Peyer's patch (tissue), 4 donors: ENCODE measurements around the gene HOXD12. TPM values are rescaled to one million over a fixed set of nuclear protein-coding genes. Genes with fewer than 3 reads are reported as not detected.

Experiments used
- DNase-seq, 3 donors: peaks; one replicate each; pipeline ENCODE4 v3.0.0-alpha.2; 2017 to 2019
- H3K27ac ChIP-seq, 4 donors: fragments of 200-600 bp; sonication (generic); one replicate each; pipeline ENCODE4 v1.5.1; 2016 to 2019
- H3K27me3 ChIP-seq, 2 donors: fragments of 200-600 bp; sonication (generic); one replicate each; pipeline ENCODE4 v1.5.1; 2019
- H3K36me3 ChIP-seq, 3 donors: fragments of 200-600 bp; sonication (generic); one replicate each; pipeline ENCODE4 v1.5.1; 2016 to 2019
- H3K4me1 ChIP-seq, 4 donors: fragments of 200-600 bp; sonication (generic); one replicate each; pipeline ENCODE4 v1.5.1; 2016 to 2019
- H3K4me3 ChIP-seq, 4 donors: fragments of 200-600 bp; sonication (generic); 1 replicate in 3 of 4; 2 replicates in 1 of 4; pipeline ENCODE4 v1.5.1; 2016 to 2019; ENCODE audit warnings: mild to moderate bottlenecking in 1 of 4
- H3K9me3 ChIP-seq, 4 donors: fragments of 200-600 bp; sonication (generic); one replicate each; pipeline ENCODE4 v1.5.1; 2016 to 2019; ENCODE audit warnings: mild to moderate bottlenecking in 1 of 4
- CTCF ChIP-seq, 6 experiments: fragments of 450-650 bp in 4 of 6; fragments of 200-600 bp in 2 of 6; sonication (generic) in 1 of 6; IDR thresholded peaks; one replicate each; pipeline ENCODE4 v1.5.1; 2017 to 2019; ENCODE audit warnings: antibody characterized with exemption in 6 of 6, mild to moderate bottlenecking in 3 of 6, moderate library complexity in 1 of 6
- POLR2A ChIP-seq, 2 donors: fragments of 450-650 bp; IDR thresholded peaks; one replicate each; pipeline ENCODE4 v1.5.1; 2017; ENCODE audit warnings: antibody characterized with exemption in 2 of 2, mild to moderate bottlenecking in 2 of 2, moderate library complexity in 2 of 2
- total RNA-seq, 4 donors: library from RNA; depleted of rRNA; stranded (reverse); fragments of >200 nt; gene quantifications; one replicate each; pipeline ENCODE4 v1.1.0, GENCODE V29; 2016

Gene HOXD12
- total RNA-seq, 4 donors from 2014 or later, result not detected

- Histone ChIP-seq H3K4me3 (no peak overlapping the region), H3K27ac (no peak overlapping the region), H3K9me3 (peaks cover 0 to 35% (median 0%) of the 10 kb centered on the region in 4 donors), H3K27me3 (peaks cover 0 to 94% of the 10 kb centered on the region in 2 donors), H3K36me3 (no peaks in the 10 kb centered on the region), H3K4me1 (peaks cover 0 to 20% (median 2%) of the 10 kb centered on the region in 4 donors)
- no peak for TF ChIP-seq CTCF (IDR thresholded peaks at IDR 0.05)
- no peak for TF ChIP-seq POLR2A (IDR thresholded peaks at IDR 0.05)
- DNase-seq, result no peak
Observed at GRCh38 chr2:176082824-176083751, 16.5 kb upstream of the HOXD12 start.

DNA sequence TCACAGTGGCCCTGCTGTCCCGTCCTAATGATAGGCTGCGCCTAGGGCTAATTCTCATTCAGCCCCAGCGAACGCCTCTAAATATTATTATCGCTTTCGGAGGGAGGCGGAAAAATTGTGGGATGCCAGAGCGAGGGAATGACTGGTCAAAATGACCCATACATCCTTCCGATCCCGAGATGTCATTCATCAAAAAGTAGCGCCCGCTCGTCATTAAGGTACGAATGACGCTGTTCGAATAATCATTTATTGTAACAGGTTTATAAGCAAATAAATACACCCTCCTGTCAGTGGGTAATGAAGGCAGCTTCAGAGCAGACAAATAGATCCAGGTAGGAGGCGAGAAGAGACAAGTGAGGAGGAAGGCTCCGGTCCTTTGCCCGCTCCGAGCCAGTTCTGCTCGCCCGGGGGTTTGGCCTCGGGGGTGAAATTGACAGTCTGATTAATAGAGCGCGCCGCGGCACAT lies 15.8 kb upstream of the HOXD12 start, which contains the start of gene EVX2:
Gene EVX2 (minus strand): TSS at position 167 of the 466 bp plus-strand sequence. CDS start 186 bp downstream, outside the sequence.
- peaks cover 0 to 23% (median 3%) of the 10 kb centered on the region in 4 donors for H3K4me1 ChIP-seq

GRCh38 chr2:176084611-176085119 lies 14.9 kb upstream of the HOXD12 start:
- no peak overlapping the region for H3K27ac ChIP-seq
- no peaks in the 10 kb centered on the region for H3K36me3 ChIP-seq
- TF ChIP-seq CTCF (IDR thresholded peaks at IDR 0.05) (no peak), POLR2A (IDR thresholded peaks at IDR 0.05) (no peak)
- no peak overlapping the region for H3K4me3 ChIP-seq
- peaks cover 0 to 17% (median 3%) of the 10 kb centered on the region in 4 donors for H3K4me1 ChIP-seq
- H3K9me3 ChIP-seq, result peaks cover 0 to 34% (median 0%) of the 10 kb centered on the region in 4 donors
- no peak for DNase-seq
- H3K27me3 ChIP-seq, result peaks cover 0 to 81% of the 10 kb centered on the region in 2 donors

More for the DNA sequence above, 15.8 kb upstream of the HOXD12 start, which contains the start of gene EVX2:
- no peak for DNase-seq
- peaks cover 0 to 35% (median 0%) of the 10 kb centered on the region in 4 donors for H3K9me3 ChIP-seq
- H3K27me3 ChIP-seq, result peaks cover 0 to 88% of the 10 kb centered on the region in 2 donors
- H3K27ac ChIP-seq, result no peak within 1 kb of the TSS
- TF ChIP-seq POLR2A (IDR thresholded peaks at IDR 0.05) (no peak), CTCF (IDR thresholded peaks at IDR 0.05) (no peak)
- no peaks in the 10 kb centered on the region for H3K36me3 ChIP-seq
- H3K4me3 ChIP-seq, result no peak within 1 kb of the TSS

DNA sequence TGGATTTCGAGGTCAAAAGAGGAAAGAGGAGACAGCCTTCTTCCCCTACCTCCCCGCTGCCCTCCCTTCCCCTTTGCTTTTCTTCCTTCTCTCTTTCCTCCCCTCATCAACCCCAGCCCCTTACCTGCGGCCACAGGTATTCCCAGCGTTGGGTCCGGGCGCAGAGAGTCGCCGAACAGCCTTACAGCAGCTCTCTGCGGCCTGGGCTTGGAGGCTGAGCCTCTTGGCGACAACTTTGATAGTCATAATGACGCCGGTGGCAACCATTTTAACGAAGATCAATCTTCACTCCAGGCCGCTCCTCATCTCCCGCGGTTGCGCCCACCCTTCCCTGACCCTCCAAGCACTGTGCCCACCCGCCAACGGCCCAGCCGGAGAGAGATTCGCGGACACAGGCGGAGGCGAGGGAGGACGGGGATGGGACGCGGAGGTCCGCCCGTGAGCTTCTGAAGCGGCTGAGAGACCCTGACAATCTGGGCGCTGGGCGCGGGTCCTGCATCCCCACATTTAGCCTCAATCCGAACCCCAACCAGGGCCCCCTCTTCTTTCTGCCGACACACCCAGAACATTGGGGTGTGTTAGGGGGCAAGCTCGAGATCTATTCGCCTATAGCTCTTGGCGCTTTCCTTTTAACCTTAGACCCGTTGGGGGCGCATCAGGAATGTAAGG lies 14.3 kb upstream of the HOXD12 start:
- Histone ChIP-seq H3K27ac (no peak overlapping the region), H3K4me3 (no peak overlapping the region), H3K36me3 (no peaks in the 10 kb centered on the region), H3K27me3 (peaks cover 0 to 84% of the 10 kb centered on the region in 2 donors), H3K9me3 (peaks cover 0 to 31% (median 0%) of the 10 kb centered on the region in 4 donors), H3K4me1 (peaks cover 0 to 12% (median 3%) of the 10 kb centered on the region in 4 donors)
- no peak for TF ChIP-seq CTCF (IDR thresholded peaks at IDR 0.05)
- TF ChIP-seq POLR2A (IDR thresholded peaks at IDR 0.05), result no peak
- peak in 2 of 3 donors; percentile 39 to 45 for DNase-seq
